Measurements from ENCODE around the gene STX4.

The STX4 gene

GRCh38 chr16:31083081-31083480 is 49.7 kb downstream of the STX4 start:
- no peak for TF ChIP-seq CTCF (IDR thresholded peaks at IDR 0.05)

- TF ChIP-seq CTCF (IDR thresholded peaks at IDR 0.05), result no peak
Observed at GRCh38 chr16:31083556-31083955, 50.2 kb downstream of the STX4 start.

- no peak for TF ChIP-seq CTCF (IDR thresholded peaks at IDR 0.05)
Observed at GRCh38 chr16:31083981-31084380, 50.6 kb downstream of the STX4 start.

GRCh38 chr16:31084584-31085302 is 51.4 kb downstream of the STX4 start:
- TF ChIP-seq CTCF (IDR thresholded peaks at IDR 0.05), result no peak

- TF ChIP-seq CTCF (IDR thresholded peaks at IDR 0.05), result no peak
Observed at GRCh38 chr16:31085411-31085810, 52.1 kb downstream of the STX4 start.

GRCh38 chr16:31085873-31086628 is 52.7 kb downstream of the STX4 start:
- no peak for TF ChIP-seq CTCF (IDR thresholded peaks at IDR 0.05)

- no peak for TF ChIP-seq CTCF (IDR thresholded peaks at IDR 0.05)
Observed at GRCh38 chr16:31086629-31086906, 53.2 kb downstream of the STX4 start.
